ENCODE measurements around the gene MEAK7.

MEAK7 gene, protein sequence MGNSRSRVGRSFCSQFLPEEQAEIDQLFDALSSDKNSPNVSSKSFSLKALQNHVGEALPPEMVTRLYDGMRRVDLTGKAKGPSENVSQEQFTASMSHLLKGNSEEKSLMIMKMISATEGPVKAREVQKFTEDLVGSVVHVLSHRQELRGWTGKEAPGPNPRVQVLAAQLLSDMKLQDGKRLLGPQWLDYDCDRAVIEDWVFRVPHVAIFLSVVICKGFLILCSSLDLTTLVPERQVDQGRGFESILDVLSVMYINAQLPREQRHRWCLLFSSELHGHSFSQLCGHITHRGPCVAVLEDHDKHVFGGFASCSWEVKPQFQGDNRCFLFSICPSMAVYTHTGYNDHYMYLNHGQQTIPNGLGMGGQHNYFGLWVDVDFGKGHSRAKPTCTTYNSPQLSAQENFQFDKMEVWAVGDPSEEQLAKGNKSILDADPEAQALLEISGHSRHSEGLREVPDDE

DNA sequence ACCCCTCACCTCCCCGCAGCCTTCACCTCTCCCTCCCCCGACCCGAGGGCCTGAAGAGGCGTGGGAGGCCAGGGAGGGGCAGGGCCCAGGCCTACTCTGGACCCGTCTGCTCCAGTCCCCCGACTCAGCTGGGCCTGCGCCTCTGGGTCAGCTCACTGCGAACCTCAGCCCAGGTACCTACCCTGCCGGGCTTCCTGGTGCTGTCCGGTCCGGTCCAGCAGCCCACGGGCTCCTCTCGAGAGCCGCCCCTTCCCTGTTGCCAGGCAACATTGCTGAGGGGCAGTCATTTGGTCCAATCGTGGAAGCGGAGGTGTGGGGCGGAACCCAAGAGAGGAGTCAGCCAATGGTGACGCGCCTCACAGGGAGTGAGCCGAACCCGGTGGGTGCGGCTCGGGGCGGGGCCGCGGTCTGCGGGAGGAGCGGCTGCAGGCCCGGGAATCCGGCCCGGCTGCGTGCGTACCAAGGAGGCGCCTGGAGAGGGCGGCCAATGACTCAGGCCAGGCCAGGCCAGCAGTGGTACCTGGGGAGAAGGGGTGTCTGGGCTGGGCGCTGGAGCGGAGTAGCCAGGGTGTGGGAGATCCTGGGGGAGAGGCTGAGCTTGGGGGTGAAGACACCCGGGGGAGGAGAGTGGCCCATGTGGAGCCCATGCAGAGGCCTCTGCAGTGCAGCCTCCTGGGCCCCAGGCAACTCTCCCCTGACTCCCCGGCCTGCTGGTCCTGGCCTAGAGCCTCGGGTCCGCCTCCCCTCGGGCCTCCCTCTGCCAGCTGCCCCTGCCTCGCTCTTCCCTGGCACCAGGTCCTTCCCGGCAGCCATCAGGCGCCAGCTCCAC is at the start of gene MEAK7:
TSS of gene MEAK7 (minus strand) at position 240 of the 829 bp plus-strand sequence. CDS start 6,573 bp downstream, outside the sequence.
- DNase-seq, result peak; percentile 95

DNA sequence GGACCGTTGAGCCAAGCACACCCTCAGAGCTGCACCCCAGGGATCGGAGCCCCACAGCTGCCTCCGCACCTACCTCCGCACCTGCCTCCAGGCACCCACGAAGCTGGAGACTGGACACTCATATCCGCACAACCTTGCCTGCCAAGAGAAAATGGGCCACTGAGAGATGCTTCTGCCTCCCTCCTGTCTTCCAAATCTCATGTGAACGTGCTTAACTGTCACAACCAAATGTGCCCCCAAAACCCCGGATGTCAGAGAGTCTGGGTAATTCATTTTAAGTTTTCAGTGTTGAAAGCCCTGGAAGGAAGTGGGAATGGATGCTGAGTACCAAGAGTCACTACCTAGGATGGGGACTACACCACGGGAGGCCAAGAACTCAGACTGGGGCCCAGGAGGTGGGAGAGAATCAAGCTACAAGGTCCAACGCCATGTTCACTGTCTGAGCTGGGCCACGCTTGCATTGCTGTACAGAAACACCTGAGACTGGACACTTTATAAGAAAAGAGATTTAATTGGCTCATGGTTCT is 49.5 kb upstream of the MEAK7 start:
- DNase-seq, result no peak

DNA sequence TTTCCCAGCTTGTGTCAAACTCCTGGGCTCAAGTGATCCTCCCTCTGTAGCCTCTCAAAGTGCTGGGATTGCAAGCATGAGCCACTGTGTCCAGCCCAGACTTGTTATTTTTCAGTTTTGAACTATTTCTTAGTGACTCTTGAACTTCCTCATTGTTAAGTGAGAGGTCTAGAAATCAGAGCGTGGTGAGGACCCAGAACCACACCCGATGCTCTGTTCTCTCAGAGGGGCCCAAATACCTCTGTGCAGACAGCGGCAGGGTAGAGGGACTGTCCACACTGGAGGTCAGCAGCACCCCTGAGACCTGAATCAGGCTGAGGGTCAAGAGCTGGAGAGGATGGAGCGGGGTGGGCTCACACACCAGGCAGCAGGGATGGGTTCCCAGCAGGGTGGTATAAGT is 47.7 kb upstream of the MEAK7 start:
- DNase-seq, result no peak

DNA sequence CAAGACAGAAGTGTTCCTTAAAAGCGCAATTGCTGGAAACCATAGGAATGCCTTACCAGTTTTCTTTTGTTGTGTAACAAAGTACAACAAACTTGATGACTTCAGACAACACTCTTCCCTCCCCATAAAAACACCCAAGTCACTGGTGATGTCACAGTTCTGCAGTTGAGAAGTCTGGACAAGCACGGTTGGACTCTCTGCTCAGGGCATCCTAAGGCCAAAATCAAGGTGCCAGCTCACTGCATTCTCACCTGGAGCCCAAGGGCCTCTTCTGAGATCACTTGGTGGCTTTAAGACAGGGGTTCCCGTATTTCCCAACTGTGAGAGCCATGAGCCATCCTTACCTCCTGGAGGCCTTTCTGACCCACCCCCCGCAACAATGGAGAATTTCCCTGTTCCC is 45.6 kb upstream of the MEAK7 start:
- DNase-seq, result no peak

DNA sequence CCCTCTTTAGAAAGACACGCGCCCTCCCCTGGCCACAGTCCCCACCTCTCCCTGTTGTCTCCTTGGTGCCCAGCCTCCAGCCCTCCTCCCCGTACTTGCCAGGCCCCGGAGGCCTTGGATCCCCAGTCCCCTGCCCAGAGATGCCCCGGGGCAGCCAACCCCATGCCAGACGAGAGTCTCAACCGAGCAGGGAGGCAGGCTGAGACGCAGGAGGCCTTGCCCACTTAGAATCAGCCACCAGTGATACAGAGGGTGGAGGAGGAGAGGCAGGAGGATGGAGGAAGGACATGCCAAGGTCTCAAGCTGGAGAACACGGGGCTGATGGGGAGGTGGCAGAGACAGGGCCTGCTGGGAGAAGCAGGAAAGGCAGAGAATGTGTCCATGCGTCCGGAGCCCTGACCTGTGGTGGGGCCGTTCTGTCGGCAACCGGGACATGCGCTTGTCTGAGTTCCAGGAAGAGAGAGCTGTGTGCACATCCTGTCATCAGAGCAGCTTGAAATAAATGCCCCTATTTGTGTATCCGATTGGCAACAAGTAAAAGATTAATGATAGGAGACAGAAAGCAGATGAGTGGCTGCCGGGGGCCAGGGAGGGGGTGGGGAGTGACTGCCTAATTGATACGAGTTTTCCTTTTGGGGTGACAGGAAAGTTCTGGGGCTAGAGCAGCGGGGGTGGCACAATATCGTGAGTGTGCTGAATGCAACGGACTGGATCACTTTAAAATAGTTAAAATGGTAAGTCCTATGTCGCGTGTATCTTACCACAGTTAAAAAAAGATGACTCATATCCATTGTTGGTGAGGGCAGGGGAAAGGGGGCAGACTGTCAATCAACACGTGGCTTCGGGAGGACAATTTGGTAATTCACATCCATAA is 44.7 kb upstream of the MEAK7 start:
- DNase-seq, result no peak

DNA sequence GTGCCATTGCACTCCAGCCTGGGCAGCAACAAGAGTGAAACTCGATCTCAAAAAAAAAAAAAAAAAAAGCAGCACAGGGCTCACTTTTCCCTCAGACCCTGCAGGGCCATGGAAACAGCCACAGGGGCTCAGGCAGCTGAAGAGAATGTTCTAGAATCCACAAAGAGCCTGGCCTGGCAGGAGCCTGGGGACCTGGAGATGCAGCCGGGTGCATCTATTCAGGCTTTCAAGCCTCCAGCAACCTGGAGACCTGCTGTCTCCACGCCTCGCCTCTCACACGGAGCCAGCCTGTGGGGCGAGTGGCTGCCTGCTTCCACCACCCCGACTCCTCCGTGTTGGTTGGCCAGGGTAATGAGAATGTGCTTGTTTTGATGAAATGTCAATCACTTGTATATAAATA is 44.0 kb upstream of the MEAK7 start:
- DNase-seq, result peak; percentile 7

DNA sequence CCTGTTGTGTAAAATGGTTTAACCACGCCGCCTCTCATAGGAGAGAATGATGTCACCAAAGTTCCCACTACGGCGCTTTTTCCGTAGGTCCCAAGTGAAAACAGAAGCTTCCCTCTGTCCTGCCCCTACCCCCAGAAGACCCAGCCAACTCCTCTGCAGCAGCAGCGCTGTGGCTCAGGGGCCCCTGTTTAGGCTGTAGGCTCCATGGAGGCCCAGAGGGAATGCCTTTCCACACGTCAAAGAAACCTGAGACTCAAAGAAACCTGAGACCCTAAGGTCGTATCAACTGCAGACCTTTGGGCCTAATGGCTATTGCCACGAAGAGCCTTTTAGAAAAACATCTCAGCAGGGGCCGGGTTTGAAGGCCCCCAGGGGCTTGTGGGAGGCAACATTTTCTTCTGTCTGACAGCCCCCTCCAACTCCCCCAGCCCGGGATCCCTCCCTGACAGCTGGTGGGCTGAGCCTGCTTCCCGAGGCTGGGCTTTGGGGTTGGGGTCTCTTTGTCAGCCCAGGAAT is 43.1 kb upstream of the MEAK7 start:
- peak; percentile 37 for DNase-seq

DNA sequence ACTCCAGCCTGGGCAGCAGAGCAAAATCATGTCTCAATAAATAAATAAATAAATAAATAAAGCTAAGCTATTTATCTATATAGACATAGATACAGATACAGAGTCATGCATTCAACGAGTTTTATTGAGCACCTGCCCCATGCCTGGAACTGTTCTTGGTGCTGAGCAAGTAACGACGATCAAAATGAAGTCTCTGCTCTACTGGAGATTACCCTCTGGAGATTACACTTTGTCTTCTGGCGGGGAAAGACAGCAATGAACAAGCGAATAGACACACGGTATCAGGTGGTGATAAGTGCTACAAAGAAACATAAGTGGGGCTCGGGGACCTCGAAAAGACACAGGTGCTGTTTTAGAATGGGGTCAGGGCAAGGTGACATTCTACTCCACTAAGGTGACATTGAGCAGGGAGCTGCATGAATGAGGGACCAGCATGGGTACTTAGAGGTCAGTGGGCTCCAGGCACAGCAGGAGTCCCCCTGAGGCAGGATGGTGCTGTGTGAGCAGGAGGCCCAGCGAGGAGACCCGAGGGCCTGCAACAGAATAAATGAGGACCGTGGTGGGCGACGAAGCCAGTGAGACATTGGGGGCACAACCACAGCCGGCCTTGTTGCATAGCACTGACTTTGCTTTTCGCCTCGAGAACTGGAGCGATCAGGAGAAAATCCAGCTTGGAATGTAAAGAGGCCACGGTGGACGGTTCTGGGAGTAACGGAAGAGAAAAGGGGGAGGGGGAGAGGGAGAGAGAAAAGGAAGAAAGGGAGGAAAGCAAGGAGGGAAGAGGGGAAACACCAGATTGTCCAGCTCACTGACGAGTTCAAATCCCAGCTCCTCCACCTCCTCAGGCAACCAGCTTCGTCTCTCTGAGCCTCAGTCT is 42.4 kb upstream of the MEAK7 start:
- DNase-seq, result no peak

DNA sequence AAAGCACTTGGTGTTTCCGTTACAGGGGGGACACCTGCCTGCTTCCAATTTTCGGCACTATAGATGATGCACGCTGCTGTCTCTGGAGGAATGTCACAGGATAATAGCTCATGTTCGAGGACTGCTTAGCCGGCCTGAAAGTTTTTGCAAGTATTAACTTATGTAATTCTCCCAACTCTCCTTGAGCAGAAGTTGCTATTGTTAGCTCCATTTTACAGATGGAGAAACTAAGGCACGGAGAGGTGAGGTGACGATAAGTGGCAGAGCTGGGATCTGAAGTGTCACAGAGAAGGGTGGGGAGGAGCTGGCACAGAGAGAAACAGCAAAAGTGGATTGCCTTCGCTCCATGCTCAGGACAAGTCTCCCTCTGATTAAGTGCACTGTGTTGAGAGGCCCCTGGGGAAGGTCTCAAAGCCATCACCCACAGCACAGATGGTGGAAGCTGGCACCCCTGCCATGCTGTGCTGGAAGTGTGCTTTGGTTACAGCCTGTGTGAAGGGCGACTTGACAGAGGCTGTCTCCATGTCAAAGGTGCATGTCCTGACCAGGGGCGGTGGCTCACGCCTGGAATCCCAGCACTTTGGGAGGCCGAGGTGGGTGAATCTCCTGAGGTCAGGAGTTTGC is 40.8 kb upstream of the MEAK7 start:
- DNase-seq, result peak; percentile 23

DNA sequence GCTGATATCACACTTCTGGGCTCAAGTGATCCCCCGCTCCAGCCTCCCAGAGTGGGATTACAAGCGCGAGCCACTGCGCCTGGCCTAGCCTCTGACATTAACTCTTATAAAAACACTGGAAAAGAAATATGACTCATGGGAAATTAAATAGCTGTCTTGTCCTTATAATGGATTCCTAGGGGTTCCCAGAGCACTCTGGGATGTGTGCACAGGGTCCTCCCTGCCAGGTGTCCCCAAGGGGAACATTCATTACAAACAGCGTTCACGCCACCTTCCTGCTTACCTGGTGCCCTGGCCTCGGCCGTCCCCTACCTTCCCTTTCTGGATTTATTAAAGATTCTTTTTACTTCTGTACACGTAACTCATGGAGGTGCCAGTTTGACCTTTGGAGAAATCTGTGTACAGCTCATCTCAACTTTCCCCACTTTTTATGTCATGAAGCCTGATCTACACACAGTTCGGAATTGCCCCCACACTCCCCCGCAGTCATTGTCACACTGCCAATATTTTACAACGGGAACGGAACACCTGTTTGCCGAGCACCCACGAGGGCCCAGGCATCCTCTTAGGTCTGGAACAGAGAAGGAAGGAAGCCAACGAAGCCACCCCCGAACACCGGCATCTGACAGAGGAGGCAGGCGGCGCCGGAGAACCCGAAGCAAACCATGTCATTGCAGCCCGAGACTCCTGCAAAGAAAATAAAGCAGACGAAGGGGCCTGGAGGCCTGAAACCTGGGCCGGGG is 39.7 kb upstream of the MEAK7 start:
- peak; percentile 68 for DNase-seq

DNA sequence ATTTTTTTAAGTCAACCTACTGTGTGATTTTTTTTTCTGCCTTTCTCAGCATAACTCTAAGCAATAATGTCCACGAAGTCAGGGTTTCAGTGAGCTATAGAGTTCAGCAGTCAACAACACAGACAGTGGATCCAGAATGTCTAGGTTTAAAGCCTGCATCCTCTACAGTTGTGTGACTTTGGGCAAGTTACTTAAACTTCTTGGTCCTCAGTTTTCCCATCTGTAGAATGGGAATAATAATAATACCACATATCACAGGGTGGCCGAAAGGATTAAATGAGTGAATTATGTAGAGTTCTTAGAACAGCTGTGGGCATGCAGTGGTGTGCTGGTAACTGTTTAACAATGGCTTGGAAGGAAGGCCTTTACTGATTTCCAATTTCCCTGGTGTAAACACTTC is 38.8 kb upstream of the MEAK7 start:
- DNase-seq, result no peak

DNA sequence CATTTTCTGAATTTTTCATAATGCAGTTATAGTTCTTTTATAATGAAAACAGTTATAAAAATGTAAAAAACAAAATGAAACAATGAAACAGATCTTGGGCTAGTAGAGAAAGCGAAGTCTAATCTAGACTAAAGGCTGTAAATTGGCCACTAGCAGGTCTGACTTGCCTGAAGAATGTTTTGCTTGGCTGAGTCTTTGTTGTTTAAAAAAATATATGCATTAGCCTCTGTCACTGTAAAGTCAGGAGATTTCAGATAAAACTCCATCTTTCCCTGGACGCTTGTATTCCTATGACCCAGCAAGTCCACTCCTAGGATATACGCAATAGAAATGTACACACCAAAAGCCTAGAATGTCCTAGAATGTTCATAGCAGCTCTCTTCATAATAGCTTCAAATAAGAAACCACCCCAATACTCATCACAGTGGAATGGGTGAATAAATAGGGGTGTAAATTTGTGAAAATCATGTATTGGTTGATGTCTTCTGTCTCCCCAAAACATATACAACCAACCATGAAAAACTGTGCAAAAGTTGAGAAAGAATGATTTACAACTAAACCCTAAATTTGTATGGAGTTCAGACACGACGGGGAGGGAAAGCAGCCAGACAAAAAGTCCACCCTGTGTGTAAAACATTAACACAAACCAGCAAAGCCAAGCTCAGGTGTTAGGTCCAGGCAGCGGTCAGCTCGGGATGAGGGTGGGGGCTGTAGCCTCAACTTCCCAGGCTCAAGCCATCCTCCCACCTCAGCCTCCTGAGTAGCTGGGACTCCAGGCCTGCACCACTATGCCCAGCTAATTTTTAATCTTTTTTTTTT is 37.7 kb upstream of the MEAK7 start:
- DNase-seq, result no peak

DNA sequence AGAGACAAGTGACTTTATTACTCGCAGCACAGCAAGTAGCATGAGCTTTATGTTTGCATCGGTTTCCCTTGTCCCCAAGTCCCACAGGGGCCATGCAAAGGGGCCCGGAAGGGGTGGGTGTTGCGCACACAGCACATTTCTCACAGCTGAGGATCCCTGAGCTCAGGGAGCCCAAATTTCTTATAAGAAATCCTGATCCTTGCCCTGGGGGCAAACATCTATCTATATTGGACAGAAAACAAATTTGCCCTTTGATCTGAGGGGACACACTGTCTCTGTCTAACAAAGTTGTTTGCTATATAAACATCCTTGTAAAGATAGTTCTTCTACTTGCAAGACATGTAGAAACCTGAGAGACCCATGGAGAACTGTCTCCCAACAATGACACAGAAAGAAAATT is 35.7 kb upstream of the MEAK7 start:
- DNase-seq, result no peak

DNA sequence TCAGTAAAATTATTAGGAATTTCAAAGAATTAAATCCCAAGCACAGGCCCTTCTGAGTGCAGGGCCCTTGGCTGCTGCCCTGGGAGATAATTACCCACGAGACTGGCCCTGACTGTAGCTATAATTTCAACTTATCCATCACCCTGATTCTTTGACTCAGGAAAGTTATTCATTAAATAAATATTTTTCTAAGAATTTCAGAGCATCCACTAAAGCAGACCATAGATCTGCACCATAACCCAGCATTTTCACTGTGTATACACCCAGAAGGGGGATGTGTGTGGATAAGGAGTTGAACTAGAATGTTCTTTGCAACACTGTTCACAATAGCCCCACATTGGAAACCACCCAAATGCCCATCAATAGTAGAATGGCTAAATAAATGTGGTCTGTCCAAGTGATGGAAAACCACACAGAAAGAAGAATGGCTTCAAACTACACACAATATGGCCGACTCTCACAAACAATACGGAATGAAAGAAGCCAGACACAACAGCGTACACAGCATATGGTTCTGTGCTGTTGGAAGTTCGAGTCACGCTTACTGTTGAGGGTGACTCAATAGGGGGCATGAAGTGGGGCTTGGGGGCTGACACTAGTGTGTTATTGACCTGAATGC is 33.9 kb upstream of the MEAK7 start:
- DNase-seq, result no peak

DNA sequence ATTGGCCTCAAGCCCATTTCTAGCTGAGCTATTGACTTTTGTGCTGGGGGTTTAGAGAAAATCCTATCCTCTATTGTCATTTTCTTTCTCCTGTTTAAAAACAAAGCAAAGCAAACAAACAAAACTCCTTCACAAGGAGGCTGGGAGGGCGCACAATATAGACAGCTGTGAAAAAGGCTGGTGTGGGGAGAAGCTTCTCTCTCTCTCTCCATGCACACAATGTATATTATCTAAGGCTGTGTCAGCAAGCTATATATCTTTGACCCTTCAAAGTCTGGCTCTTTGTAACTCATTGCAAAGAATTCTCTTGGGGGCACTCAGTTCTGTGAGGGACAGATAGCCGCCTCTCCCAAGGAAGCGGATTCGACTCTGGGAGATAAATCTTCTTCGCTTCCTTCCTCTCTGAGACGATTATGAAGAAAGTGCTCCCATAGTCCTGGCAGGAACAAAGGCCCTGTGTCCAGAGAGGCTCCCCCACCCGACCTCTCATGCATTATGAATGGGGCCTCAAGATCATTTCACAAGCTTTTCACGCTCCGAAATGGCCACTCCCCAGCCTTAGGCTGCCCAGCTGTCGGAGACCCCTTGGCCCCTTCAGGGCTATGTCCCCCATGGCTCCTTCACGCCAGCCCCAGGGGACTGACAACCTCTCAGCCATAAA is 33.2 kb upstream of the MEAK7 start:
- DNase-seq, result no peak

DNA sequence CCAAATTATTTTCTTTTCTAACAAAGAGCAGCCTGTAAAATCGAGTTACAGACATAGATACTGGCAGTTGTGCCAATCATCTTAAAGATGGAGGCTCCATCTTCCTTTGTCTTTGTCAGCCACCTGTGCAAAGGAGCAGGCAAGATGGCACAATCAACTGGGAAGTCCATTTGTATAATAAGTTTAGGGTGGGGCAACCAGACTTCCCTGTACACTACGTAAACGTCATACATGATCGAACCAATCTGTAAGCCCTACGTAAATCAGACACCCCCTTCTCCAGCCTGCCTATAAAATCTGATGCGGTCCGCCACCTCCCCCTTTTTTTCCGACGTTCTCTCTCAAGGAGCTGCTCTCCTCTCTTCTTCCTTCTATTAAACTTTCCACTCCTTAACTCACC is 31.4 kb upstream of the MEAK7 start:
- no peak for DNase-seq

DNA sequence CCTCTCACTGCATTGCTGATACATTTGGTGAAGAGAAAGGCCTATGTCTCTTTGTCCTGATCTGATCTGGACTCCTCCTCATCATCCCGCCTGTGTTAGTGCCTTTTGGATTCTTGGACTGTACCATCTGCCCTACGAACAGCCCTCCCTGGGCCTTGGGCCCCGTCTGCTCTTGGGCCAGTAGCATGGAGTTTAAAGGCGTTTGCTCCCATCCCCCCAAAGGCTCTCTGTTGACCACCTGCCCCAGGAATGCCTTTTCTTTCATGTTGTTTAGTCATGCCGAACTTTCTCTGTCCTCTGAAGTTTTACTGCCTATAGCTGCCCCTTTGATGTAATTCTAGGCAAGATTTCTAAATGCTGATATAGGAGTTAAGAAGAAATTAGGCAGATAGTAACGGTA is 30.9 kb upstream of the MEAK7 start:
- DNase-seq, result no peak

DNA sequence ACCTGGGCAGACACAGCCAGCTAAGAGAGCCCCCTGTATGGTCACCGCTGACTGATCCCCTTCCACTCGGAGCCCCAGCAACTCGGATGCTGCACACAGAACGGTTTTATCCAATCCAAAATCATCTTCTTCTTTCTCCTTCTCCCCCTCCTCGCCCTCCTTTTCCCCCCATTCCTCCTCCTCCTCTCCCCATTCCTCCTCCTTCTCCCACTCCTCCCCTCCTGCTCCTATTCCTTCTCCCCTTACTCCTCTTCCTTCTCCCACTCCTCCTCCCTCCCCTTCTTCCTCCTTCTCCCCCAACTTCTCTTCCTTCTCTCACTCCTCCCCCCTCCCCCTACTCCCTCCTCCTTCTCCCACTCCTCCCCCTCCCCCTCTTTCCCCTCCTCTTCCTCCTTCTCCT is 30.4 kb upstream of the MEAK7 start:
- DNase-seq, result no peak
